DOHH2 (cell line): ENCODE results near the gene CEP350.

Experiments used
- H3F3A ChIP-seq: fragments of 200-600 bp; sonication (generic), shearing (Covaris generic); 2 replicates; pipeline ENCODE4 v1.6.0; 2016; ENCODE audit warnings: antibody characterized with exemption, mild to moderate bottlenecking; ENCODE audit not compliant: control insufficient read depth, insufficient read depth
- H3K27ac ChIP-seq: fragments of 200-600 bp; sonication (generic); 2 replicates; pipeline ENCODE4 v1.5.1; 2014; ENCODE audit warnings: low read depth, mild to moderate bottlenecking, low read length, moderate library complexity
- H3K27me3 ChIP-seq: fragments of 200-600 bp; sonication (generic); 2 replicates; pipeline ENCODE4 v1.6.1; 2014; ENCODE audit warnings: mild to moderate bottlenecking, low read length, mixed read lengths; ENCODE audit not compliant: control insufficient read depth
- H3K36me3 ChIP-seq: fragments of 200-600 bp; sonication (generic); 2 replicates; pipeline ENCODE4 v1.6.1; 2014; ENCODE audit warnings: mild to moderate bottlenecking, low read length, moderate library complexity, mixed read lengths; ENCODE audit not compliant: control insufficient read depth
- H3K4me1 ChIP-seq: fragments of 200-600 bp; sonication (generic); 2 replicates; pipeline ENCODE4 v1.6.1; 2014; ENCODE audit warnings: mild to moderate bottlenecking, low read length, mixed read lengths; ENCODE audit not compliant: control insufficient read depth
- H3K4me2 ChIP-seq: fragments of 200-600 bp; sonication (generic); 2 replicates; pipeline ENCODE4 v1.6.0; 2014; ENCODE audit warnings: mild to moderate bottlenecking, low read length, moderate library complexity
- H3K4me3 ChIP-seq: fragments of 200-600 bp; sonication (generic); 2 replicates; pipeline ENCODE4 v1.5.1; 2014; ENCODE audit warnings: mild to moderate bottlenecking, low read length, mixed read lengths
- H3K79me2 ChIP-seq: fragments of 200-600 bp; sonication (generic); 2 replicates; pipeline ENCODE4 v1.6.1; 2014; ENCODE audit warnings: mild to moderate bottlenecking, low read length, mixed read lengths; ENCODE audit not compliant: control insufficient read depth
- H3K9me2 ChIP-seq: fragments of 200-600 bp; sonication (generic); replicated peaks from 2 replicates; pipeline ENCODE4 v1.6.1; 2014; ENCODE audit warnings: mild to moderate bottlenecking, low read length, mixed read lengths; ENCODE audit not compliant: control insufficient read depth
- H3K9me3 ChIP-seq: fragments of 200-600 bp; sonication (generic); 2 replicates; pipeline ENCODE4 v1.6.1; 2014; ENCODE audit warnings: antibody characterized with exemption, low read length, mixed read lengths; ENCODE audit not compliant: control insufficient read depth, insufficient read depth
- H4K20me1 ChIP-seq: fragments of 200-600 bp; sonication (generic); 2 replicates; pipeline ENCODE4 v1.6.0; 2014; ENCODE audit warnings: low read depth, mild to moderate bottlenecking, antibody characterized with exemption, low read length, moderate library complexity; ENCODE audit not compliant: control insufficient read depth, insufficient read depth
- EZH2phosphoT487 ChIP-seq: fragments of 200-600 bp; sonication (generic); IDR thresholded peaks from 2 replicates; pipeline ENCODE4 v1.6.1; 2017; ENCODE audit warnings: borderline replicate concordance, mild to moderate bottlenecking, antibody characterized with exemption, low read length, moderate library complexity, mixed read lengths
- TF ChIP-seq, protein P1 (sequence below): fragments of 200-600 bp; sonication (generic); IDR thresholded peaks from one replicate; pipeline ENCODE4 v1.5.1; 2014; ENCODE audit warnings: antibody characterized with exemption, mild to moderate bottlenecking, low read depth, low read length; ENCODE audit not compliant: poor library complexity, severe bottlenecking

Gene CEP350

DNA sequence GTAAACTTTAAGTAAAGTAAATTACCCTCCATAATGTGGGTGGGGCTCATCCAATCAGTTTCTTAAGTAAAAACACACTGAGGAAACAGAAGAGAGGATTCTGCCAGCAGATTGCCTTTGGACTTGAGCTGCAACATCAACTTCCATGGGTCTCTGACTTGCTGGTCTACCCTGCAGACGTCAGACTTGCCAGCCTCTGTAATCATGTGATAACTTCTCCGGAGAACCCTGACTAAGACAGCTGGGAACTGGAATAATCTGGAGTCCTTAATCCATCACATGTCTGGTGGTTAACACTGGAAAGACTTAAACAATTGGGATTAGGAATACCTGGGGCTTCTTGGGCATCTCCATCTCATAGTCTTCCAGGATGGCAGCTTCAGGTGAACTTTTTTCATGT lies 13.2 kb upstream of the CEP350 start:
- Histone ChIP-seq H3F3A (no peaks in the 10 kb centered on the region), H3K9me3 (no peaks in the 10 kb centered on the region), H3K27me3 (no peaks in the 10 kb centered on the region), H3K4me2 (no peak overlapping the region), H3K36me3 (no peaks in the 10 kb centered on the region), H4K20me1 (no peaks in the 10 kb centered on the region), H3K4me3 (no peak overlapping the region), H3K27ac (no peak overlapping the region), H3K79me2 (no peaks in the 10 kb centered on the region), H3K9me2 (no peaks in the 10 kb centered on the region), H3K4me1 (peaks cover 6% of the 10 kb centered on the region)
- TF ChIP-seq, protein P1, sequence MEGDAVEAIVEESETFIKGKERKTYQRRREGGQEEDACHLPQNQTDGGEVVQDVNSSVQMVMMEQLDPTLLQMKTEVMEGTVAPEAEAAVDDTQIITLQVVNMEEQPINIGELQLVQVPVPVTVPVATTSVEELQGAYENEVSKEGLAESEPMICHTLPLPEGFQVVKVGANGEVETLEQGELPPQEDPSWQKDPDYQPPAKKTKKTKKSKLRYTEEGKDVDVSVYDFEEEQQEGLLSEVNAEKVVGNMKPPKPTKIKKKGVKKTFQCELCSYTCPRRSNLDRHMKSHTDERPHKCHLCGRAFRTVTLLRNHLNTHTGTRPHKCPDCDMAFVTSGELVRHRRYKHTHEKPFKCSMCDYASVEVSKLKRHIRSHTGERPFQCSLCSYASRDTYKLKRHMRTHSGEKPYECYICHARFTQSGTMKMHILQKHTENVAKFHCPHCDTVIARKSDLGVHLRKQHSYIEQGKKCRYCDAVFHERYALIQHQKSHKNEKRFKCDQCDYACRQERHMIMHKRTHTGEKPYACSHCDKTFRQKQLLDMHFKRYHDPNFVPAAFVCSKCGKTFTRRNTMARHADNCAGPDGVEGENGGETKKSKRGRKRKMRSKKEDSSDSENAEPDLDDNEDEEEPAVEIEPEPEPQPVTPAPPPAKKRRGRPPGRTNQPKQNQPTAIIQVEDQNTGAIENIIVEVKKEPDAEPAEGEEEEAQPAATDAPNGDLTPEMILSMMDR: no peak
- no peak for TF ChIP-seq EZH2phosphoT487

DNA sequence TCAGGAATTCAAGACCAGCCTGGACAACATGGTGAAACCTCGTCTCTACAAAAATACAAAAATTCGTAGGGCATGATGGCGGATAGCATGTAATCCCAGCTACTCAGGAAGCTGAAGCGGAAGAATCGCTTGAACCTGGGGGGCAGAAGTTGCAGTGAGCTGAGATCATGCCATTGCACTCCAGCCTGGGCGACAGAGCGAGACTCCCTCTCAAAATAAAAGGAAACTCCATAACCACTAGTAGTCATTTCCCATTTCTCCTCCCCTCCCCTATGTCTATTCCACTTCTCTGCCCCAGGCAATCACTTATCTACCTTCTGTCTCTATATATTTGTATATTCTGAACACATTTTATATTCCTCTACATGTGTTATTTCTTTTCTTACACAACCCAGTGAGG lies 4.0 kb upstream of the CEP350 start:
- no peaks in the 10 kb centered on the region for H3K9me2 ChIP-seq
- no peak overlapping the region for H3K4me3 ChIP-seq
- H4K20me1 ChIP-seq: peaks cover 5% of the 10 kb centered on the region; the same call in 1 of the 2 replicates
- H3K4me2 ChIP-seq: peak overlapping the region; percentile 69; the same call in 1 of the 2 replicates
- TF ChIP-seq, protein P1: no peak
- TF ChIP-seq EZH2phosphoT487: no peak
- H3K4me1 ChIP-seq: peaks cover 40% of the 10 kb centered on the region
- peaks cover 7% of the 10 kb centered on the region; the same call in 1 of the 2 replicates for H3K36me3 ChIP-seq
- peaks cover 15% of the 10 kb centered on the region for H3K79me2 ChIP-seq
- H3K9me3 ChIP-seq: no peaks in the 10 kb centered on the region
- H3K27ac ChIP-seq: no peak overlapping the region
- H3K27me3 ChIP-seq: no peaks in the 10 kb centered on the region
- peaks cover 8% of the 10 kb centered on the region for H3F3A ChIP-seq

DNA sequence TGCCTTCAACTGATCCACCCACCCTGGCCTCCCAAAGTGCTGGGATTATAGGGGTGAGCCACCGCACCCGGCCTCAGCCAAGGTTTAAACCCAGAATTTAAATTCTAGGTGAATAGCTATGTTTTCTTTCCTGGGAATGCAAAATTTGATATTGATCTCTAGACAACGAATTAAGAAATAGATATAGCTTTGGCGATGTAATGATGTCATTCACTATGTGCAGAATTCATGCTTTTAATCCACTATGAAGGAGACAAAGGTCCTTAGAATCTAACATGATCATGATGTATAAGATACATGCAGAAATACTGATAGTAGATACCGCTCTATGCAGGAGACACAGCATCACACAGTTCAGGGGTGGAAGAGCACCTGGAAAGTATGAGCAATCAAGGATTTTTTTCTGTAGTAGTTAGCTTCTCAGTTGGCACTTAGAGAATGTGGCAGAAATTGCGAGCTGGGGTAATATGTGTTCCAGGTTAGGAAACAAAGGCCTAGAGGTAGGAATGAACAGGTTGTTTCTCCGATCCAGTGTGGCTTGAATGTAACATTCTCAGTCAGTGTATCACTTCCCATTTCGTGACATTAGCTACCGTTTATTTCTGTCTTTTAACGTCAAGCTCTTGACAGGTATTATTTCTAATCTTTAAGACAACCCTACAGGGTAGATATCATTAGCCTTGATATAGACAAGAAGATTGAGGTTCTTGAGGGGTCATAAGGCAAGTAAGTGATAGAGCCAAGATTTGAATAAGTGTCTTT lies 3.0 kb upstream of the CEP350 start:
- H3K27me3 ChIP-seq: no peaks in the 10 kb centered on the region
- H3K9me3 ChIP-seq: no peaks in the 10 kb centered on the region
- peaks cover 49% of the 10 kb centered on the region for H3K4me1 ChIP-seq
- H3K36me3 ChIP-seq: peaks cover 7% of the 10 kb centered on the region; the same call in 1 of the 2 replicates
- H3K4me3 ChIP-seq: peak overlapping the region; percentile 57
- peaks cover 11% of the 10 kb centered on the region; the same call in 1 of the 2 replicates for H4K20me1 ChIP-seq
- H3K4me2 ChIP-seq: peak overlapping the region; percentile 69
- peak overlapping the region; percentile 78 for H3K27ac ChIP-seq
- H3K79me2 ChIP-seq: peaks cover 24% of the 10 kb centered on the region
- peaks cover 8% of the 10 kb centered on the region for H3F3A ChIP-seq
- TF ChIP-seq EZH2phosphoT487: no peak
- TF ChIP-seq, protein P1: no peak
- no peaks in the 10 kb centered on the region for H3K9me2 ChIP-seq
